Measurements from ENCODE around the gene CCDC178. TPM values are rescaled to one million over a fixed set of nuclear protein-coding genes. Genes with fewer than 3 reads are reported as not detected.

The CCDC178 gene
- total and polyA plus RNA-seq, 2 donors (not counting 3 experiments of a cell fraction or from before 2014, with no cell fraction given), result 0.80 to 1.6 TPM

DNA sequence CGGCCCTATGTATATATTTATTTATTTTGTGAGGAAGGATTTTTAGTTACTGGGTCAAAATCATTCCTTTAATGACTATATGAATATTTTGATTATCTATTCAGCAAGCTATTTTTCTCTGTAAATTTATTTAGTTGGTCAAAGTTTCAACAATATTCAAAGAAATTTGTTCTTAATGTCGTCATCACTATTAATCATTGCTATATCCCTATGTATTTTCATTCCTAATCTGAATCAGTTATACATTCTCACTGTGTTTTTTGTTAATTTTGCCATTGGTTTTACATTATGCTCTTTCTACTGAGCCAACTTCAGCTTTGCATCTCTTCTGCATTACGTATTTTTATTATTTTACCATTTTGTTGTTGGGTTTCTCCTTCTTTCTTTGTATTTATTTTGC lies 105.7 kb downstream of the CCDC178 start:
- ChIA-PET POLR2A (no interaction called here), CTCF (interaction anchor here (1.0 kb wide), 1 partner anchor 12 kb away, joined by 3 read pairs; no protein-coding TSS in a partner anchor)
- Histone ChIP-seq H3K27me3 (ENCODE audit: control insufficient read depth in 2 of 2, insufficient read depth in 2 of 2, low read length in 2 of 2) (no peaks in the 10 kb centered on the region), H3K4me1 (ENCODE audit: control insufficient read depth, extremely low read depth, insufficient read depth, low read length) (no peaks in the 10 kb centered on the region), H3K9me1 (replicated peaks; ENCODE audit: control insufficient read depth, extremely low read depth, insufficient read depth, low read length) (no peaks in the 10 kb centered on the region), H3K4me2 (ENCODE audit: insufficient read depth, low read length) (no peak overlapping the region), H3K9ac (replicated peaks; ENCODE audit: extremely low read depth, insufficient read depth, low read length) (no peak overlapping the region), H3K79me2 (ENCODE audit: control insufficient read depth, insufficient read depth, low read length) (no peaks in the 10 kb centered on the region), H3K27ac (ENCODE audit: insufficient read depth, low read depth, low read length) (no peak overlapping the region), H4K20me1 (replicated peaks; ENCODE audit: control insufficient read depth, extremely low read depth, insufficient read depth, low read length) (no peaks in the 10 kb centered on the region), H3K4me3 (replicated peaks in 1 of 3; ENCODE audit: insufficient read depth in 1 of 3, low read depth in 1 of 3, low read length in 3 of 3) (no peak overlapping the region), H3K36me3 (ENCODE audit: control insufficient read depth in 2 of 2, extremely low read depth in 1 of 2, insufficient read depth in 2 of 2, low read length in 2 of 2) (no peaks in the 10 kb centered on the region), H3K9me3 (replicated peaks; ENCODE audit: control insufficient read depth, insufficient read depth, low read length) (no peaks in the 10 kb centered on the region), H2AFZ (ENCODE audit: low read depth, low read length) (no peak overlapping the region)
- DNase-seq (ENCODE audit: low read depth, low spot score) (no peak), FAIRE-seq (no peak)
- dilution Hi-C loops (cut with MboI; ENCODE audit: extremely low pct_ligation_motif_present, low sequenced_read_pairs) (no loop called here), intact Hi-C loops (cut with micrococcal nuclease) (no loop called here)
- TF ChIP-seq POLR2A (IDR thresholded peaks at IDR 0.05; ENCODE audit: low read depth, low read length) (no peak), MYC (IDR thresholded peaks at IDR 0.05; ENCODE audit: low read depth, low read length) (no peak), GATA2 (IDR thresholded peaks at IDR 0.05; ENCODE audit: insufficient read depth, insufficient read length, low read depth, low read length) (no peak), JUN (IDR thresholded peaks at IDR 0.05; ENCODE audit: borderline replicate concordance, insufficient read depth, insufficient read length, low read depth) (no peak), POLR2AphosphoS5 (IDR thresholded peaks at IDR 0.05; ENCODE audit: insufficient read depth, low read depth, low read length) (no peak), MAX (IDR thresholded peaks at IDR 0.05; ENCODE audit: insufficient read depth, insufficient read length) (no peak), FOS (IDR thresholded peaks at IDR 0.05; ENCODE audit: borderline replicate concordance, insufficient read depth, low read length) (no peak), EZH2 (IDR thresholded peaks at IDR 0.05; ENCODE audit: borderline replicate concordance, low read depth, low read length, severe bottlenecking) (no peak)
- TF ChIP-seq, protein P1, sequence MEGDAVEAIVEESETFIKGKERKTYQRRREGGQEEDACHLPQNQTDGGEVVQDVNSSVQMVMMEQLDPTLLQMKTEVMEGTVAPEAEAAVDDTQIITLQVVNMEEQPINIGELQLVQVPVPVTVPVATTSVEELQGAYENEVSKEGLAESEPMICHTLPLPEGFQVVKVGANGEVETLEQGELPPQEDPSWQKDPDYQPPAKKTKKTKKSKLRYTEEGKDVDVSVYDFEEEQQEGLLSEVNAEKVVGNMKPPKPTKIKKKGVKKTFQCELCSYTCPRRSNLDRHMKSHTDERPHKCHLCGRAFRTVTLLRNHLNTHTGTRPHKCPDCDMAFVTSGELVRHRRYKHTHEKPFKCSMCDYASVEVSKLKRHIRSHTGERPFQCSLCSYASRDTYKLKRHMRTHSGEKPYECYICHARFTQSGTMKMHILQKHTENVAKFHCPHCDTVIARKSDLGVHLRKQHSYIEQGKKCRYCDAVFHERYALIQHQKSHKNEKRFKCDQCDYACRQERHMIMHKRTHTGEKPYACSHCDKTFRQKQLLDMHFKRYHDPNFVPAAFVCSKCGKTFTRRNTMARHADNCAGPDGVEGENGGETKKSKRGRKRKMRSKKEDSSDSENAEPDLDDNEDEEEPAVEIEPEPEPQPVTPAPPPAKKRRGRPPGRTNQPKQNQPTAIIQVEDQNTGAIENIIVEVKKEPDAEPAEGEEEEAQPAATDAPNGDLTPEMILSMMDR (IDR thresholded peaks at IDR 0.05; ENCODE audit: extremely low read depth in 1 of 2, insufficient read depth in 1 of 2, low read depth in 1 of 2, low read length in 2 of 2), result no peak
- BruUV-seq (replicated peaks), result no TSS peak
